ENCODE data around the gene PRDX5. TPM values are rescaled to one million over a fixed set of nuclear protein-coding genes. Genes with fewer than 3 reads are reported as not detected.

PRDX5 gene
- total RNA-seq, 1 experiment from 2014 or later: 274 TPM

DNA sequence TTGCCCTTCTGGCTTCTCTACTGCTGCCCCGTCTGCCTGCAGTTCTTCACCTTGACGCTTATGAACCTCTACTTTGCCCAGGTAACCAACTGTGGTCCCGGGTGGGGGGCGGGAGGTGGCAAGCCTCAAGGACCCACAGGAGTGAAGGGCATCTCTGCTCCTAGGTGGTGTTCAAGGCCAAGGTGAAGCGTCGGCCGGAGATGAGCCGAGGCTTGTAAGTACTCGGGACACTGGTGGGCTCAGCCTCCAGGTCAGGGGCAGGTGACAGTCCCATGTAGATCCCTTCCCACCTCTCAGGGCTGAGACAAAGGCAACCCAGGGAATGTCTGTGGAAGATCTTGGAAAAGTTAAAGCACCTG, 31.1 kb upstream of the PRDX5 start:
- TF ChIP-seq, protein P1, sequence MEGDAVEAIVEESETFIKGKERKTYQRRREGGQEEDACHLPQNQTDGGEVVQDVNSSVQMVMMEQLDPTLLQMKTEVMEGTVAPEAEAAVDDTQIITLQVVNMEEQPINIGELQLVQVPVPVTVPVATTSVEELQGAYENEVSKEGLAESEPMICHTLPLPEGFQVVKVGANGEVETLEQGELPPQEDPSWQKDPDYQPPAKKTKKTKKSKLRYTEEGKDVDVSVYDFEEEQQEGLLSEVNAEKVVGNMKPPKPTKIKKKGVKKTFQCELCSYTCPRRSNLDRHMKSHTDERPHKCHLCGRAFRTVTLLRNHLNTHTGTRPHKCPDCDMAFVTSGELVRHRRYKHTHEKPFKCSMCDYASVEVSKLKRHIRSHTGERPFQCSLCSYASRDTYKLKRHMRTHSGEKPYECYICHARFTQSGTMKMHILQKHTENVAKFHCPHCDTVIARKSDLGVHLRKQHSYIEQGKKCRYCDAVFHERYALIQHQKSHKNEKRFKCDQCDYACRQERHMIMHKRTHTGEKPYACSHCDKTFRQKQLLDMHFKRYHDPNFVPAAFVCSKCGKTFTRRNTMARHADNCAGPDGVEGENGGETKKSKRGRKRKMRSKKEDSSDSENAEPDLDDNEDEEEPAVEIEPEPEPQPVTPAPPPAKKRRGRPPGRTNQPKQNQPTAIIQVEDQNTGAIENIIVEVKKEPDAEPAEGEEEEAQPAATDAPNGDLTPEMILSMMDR (IDR thresholded peaks at IDR 0.05; ENCODE audit: unreplicated experiment): no peak
- no peaks in the 10 kb centered on the region for H3K9me3 Mint-ChIP-seq (ENCODE audit: unreplicated experiment)
- peak overlapping the region; percentile 76 for H3K4me3 Mint-ChIP-seq (ENCODE audit: unreplicated experiment)
- ChIA-PET POLR2A (interaction anchor here (0.9 to 3.1 kb wide), 4 partner anchors 10 to 45 kb away, joined by 3 to 24 read pairs (median 8); partner anchors contain the start of genes PLCB3, PRDX5 and TRMT112), CTCF (interaction anchor here (9.9 kb wide), 1 partner anchor 16 kb away, joined by 96 read pairs; the partner anchor contains the start of gene CATSPERZ)
- peaks cover 22% of the 10 kb centered on the region for H3K36me3 Mint-ChIP-seq (ENCODE audit: insufficient read depth, unreplicated experiment)
- H3K27ac Mint-ChIP-seq (ENCODE audit: low read depth, unreplicated experiment): peak overlapping the region; percentile 77
- peaks cover 11% of the 10 kb centered on the region for H3K27me3 Mint-ChIP-seq (ENCODE audit: insufficient read depth, unreplicated experiment)
- no peak for DNase-seq (ENCODE audit: unreplicated experiment)
- intact Hi-C loops (cut with micrococcal nuclease): loop anchor here (1.0 to 5.0 kb wide), 4 partner anchors 18 to 99 kb away; partner anchors contain the start of genes ESRRA, PLCB3 and STIP1
- no TSS peak for BruUV-seq (replicated peaks)
- H3K4me1 Mint-ChIP-seq (ENCODE audit: insufficient read depth, unreplicated experiment): peaks cover 15% of the 10 kb centered on the region

- TF ChIP-seq, protein P1 (IDR thresholded peaks at IDR 0.05; ENCODE audit: unreplicated experiment): no peak
- BruUV-seq (replicated peaks): no TSS peak
- H3K27ac Mint-ChIP-seq (ENCODE audit: low read depth, unreplicated experiment): no peak overlapping the region
- intact Hi-C loops (cut with micrococcal nuclease): loop anchor here (2.0 to 5.0 kb wide), 3 partner anchors 17 to 101 kb away; partner anchors contain the start of genes ESRRA, PLCB3 and STIP1
- no peaks in the 10 kb centered on the region for H3K9me3 Mint-ChIP-seq (ENCODE audit: unreplicated experiment)
- peaks cover 15% of the 10 kb centered on the region for H3K4me1 Mint-ChIP-seq (ENCODE audit: insufficient read depth, unreplicated experiment)
- no peak for DNase-seq (ENCODE audit: unreplicated experiment)
- H3K4me3 Mint-ChIP-seq (ENCODE audit: unreplicated experiment): no peak overlapping the region
- POLR2A ChIA-PET: interaction anchor here (1.1 kb wide), 1 partner anchor 36 kb away, joined by 3 read pairs; the partner anchor contains the start of gene PLCB3
- peaks cover 13% of the 10 kb centered on the region for H3K36me3 Mint-ChIP-seq (ENCODE audit: insufficient read depth, unreplicated experiment)
- CTCF ChIA-PET: interaction anchor here (0.6 to 9.9 kb wide), 2 partner anchors 15 to 809 kb away, joined by 3 to 96 read pairs; partner anchors contain the start of gene CATSPERZ
- H3K27me3 Mint-ChIP-seq (ENCODE audit: insufficient read depth, unreplicated experiment): peaks cover 11% of the 10 kb centered on the region
These were observed 30.1 kb upstream of the PRDX5 start for GRCh38 chr11:64287676-64288352.

- TF ChIP-seq, protein P1 (IDR thresholded peaks at IDR 0.05; ENCODE audit: unreplicated experiment): no peak
- intact Hi-C loops (cut with micrococcal nuclease): loop anchor here (5.0 kb wide), 2 partner anchors 36 to 101 kb away; partner anchors contain the start of genes PLCB3 and STIP1
- POLR2A ChIA-PET: interaction anchor here (0.5 to 1.1 kb wide), 2 partner anchors 37 to 190 kb away, joined by 3 to 4 read pairs; partner anchors contain the start of gene PLCB3
- CTCF ChIA-PET: interaction anchor here (9.9 kb wide), 1 partner anchor 14 kb away, joined by 96 read pairs; the partner anchor contains the start of gene CATSPERZ
- peaks cover 13% of the 10 kb centered on the region for H3K36me3 Mint-ChIP-seq (ENCODE audit: insufficient read depth, unreplicated experiment)
- H3K27ac Mint-ChIP-seq (ENCODE audit: low read depth, unreplicated experiment): no peak overlapping the region
- peaks cover 11% of the 10 kb centered on the region for H3K27me3 Mint-ChIP-seq (ENCODE audit: insufficient read depth, unreplicated experiment)
- DNase-seq (ENCODE audit: unreplicated experiment): no peak
- no TSS peak for BruUV-seq (replicated peaks)
- no peaks in the 10 kb centered on the region for H3K9me3 Mint-ChIP-seq (ENCODE audit: unreplicated experiment)
- H3K4me1 Mint-ChIP-seq (ENCODE audit: insufficient read depth, unreplicated experiment): peaks cover 15% of the 10 kb centered on the region
- no peak overlapping the region for H3K4me3 Mint-ChIP-seq (ENCODE audit: unreplicated experiment)
These were observed 29.6 kb upstream of the PRDX5 start for GRCh38 chr11:64288353-64288750.

GRCh38 chr11:64289002-64289564, 28.8 kb upstream of the PRDX5 start:
- Mint-ChIP-seq H3K27ac (ENCODE audit: low read depth, unreplicated experiment) (no peak overlapping the region), H3K36me3 (ENCODE audit: insufficient read depth, unreplicated experiment) (peaks cover 13% of the 10 kb centered on the region), H3K4me1 (ENCODE audit: insufficient read depth, unreplicated experiment) (peaks cover 15% of the 10 kb centered on the region), H3K4me3 (ENCODE audit: unreplicated experiment) (no peak overlapping the region), H3K27me3 (ENCODE audit: insufficient read depth, unreplicated experiment) (peaks cover 11% of the 10 kb centered on the region), H3K9me3 (ENCODE audit: unreplicated experiment) (no peaks in the 10 kb centered on the region)
- no TSS peak for BruUV-seq (replicated peaks)
- DNase-seq (ENCODE audit: unreplicated experiment): no peak
- intact Hi-C loops (cut with micrococcal nuclease): loop anchor here (5.0 kb wide), 2 partner anchors 37 to 102 kb away; partner anchors contain the start of genes PLCB3 and STIP1
- CTCF ChIA-PET: interaction anchor here (0.7 to 9.9 kb wide), 3 partner anchors 14 to 17 kb away, joined by 3 to 96 read pairs (median 3); partner anchors contain the start of gene CATSPERZ
- TF ChIP-seq, protein P1 (IDR thresholded peaks at IDR 0.05; ENCODE audit: unreplicated experiment): no peak
- POLR2A ChIA-PET: interaction anchor here (0.5 to 1.5 kb wide), 3 partner anchors 12 to 191 kb away, joined by 3 to 8 read pairs (median 4); no protein-coding TSS in a partner anchor

Data from MCF 10A (cell line).